ENCODE results near the gene LMX1B.
"Not testable (repeated sequence)": the region's sequence is repeated elsewhere in the genome, so short reads cannot be mapped to it uniquely, and the experiment has no call there.

LMX1B gene

DNA sequence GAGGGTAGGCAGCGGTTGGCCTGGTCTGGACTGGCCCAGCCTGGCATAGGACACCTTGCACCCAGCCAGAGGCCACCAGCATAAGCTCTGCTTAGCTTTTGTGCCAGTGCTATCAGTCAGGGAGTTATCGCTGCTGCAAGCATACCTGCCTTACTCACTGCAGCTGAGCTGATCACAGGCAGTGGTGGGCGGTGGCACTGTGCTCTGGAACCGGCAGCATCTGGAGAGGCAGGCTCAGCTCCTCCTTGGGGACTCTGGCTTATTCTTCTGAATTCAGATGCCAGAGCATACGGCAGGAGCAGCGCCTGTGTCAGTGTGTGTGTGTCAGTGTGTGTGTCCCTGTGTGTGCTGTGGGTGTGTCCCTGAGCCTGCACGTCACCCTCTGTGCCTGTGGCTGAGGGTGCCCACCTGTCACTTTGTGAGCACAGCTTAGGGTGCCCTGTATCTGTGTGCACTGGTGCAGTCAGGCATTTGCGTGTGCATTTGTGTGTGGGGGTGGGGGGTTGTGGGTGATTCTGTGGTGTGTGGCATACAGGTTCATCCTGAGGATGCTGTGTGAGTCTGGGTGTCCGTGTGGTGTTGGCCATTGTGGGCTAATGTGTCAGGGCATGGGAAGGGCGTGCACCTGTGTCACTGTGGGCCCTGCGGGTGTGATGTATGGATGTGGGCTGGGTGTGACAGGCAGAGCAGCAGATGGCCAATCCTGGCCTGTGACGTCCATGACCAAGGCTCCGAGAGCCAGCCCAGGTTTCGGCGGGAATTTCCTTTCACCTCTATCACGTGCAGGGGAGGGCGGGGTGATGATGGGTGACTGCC lies 23.5 kb downstream of the LMX1B start:
- DNase-seq: no peak

DNA sequence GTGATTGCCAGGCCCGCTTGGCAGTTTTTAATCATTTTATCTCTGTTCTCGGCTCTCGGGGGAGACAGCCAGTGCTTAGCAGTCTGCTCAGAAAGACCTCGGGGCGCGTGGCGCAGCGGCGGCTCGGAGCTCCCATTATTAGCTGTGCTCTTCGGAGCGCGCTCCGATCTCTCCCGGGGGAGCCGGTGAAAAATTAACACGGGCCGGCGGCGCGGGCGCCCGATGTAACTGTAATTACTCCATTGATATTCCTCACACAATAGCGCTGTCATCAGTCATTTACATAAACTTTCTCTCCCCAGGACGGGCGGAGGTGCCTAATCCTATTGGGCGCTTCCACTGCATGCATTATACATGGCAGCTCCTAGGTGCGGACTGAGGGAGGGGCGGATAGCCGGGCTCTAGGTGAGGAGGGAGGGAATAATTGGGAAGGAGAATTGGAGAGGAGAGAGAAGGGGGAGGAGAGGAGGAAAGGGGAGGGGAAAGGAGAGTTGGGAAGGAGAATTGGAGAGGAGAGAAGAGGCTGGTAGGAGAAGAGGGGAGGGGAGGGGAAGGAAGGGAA lies 24.9 kb downstream of the LMX1B start:
- DNase-seq: no peak

DNA sequence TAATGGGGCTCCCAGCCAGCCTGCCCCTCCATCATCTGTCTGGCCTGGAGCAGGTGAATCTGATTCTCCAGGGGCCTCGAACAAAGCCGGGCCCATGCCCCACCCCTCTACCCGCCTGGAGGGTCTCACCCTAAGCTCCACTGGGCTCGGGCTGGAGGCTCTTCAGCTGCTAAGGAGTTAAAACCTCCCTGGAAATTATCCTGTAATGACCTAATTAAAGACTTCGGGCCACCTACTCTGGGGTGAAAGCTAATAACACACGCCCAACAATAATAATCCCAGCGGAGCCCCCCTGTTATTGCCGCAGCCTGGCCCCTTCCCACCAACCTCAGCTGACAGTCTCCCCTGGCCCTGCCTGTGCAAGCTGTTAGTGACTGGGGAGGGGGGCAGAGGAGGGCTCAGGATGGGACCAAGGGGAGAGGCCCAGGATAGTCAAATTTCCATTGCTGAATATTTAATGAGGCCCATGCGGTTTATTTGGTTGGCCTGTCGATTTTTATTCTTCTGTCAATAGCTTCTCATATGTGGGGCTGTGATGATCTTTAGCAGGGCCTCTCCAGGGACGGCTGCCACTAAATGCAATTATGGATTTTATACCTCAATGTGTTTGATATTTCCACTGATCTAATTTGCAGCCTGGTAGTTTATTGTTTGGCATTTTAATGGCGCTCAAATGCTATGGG lies 25.7 kb downstream of the LMX1B start:
- no peak for DNase-seq

DNA sequence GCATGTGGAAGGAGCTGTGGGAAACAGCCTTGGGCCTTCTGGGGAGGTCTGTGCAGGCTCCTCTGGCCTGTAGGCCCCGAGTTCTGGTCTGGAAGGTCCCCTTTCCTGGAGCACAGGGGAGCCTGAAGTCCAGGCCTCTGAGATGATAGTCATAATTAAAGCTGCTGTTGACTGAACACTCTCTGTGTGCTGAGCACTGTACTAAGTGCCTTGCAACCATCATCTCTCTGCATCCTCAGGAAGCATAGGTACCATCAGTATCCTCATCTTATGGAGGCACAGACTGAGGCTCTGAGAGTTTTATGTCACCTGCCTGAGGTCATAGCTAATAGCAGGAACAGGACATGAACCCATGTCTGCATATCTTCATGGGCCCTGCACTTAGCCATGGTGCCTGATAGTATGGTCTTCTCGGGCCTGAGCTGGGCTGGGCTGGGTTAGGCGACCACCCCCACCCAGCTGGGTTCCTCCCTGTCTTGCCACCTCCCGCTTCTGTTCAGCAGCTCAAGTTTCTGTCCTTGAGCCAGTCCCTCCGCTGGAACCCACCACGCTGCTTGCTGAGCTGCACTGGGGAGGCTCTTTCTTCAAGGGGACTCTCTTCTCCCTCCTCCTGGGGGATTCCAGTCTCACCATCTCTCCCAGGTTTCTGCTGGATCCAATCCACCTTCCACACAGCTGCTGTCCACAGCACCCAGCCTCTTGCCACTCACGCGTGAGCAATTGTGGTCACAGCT lies 27.6 kb downstream of the LMX1B start:
- DNase-seq: no peak

DNA sequence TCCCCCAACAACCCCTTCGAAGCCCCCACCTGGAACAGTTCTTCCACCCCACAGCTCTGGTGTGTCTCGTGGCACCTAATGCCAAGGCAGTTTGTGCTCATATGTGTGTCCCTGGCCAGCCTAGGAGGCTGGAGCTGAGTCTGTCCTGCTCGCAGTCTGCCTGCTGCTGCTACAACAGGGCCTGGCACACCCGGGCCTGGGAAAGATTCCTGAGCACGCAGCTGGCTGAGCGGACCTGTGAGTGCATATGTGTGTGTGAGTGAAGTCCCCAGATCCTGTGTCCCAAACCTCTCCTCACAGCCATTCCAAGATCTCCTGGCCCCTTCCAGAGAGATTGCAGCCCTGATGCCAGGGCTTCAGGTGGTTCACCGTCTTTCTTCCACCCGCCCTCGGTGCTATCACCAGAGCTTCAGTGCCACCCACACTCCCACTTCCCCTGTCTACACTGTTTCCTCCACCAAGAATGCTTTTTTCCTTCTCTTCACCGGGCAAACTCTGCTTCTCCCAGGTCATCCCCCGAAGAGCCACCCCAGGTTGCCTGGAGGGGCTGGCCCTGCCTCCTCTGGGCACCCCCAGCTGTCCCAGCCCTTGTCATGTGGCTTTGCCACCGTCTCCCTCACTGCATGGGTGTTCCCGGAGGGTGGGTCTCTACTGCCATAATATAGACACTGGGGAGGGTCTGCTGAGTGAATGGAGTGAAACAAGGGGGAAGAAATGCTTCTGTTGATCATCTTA lies 28.4 kb downstream of the LMX1B start:
- no peak for DNase-seq

DNA sequence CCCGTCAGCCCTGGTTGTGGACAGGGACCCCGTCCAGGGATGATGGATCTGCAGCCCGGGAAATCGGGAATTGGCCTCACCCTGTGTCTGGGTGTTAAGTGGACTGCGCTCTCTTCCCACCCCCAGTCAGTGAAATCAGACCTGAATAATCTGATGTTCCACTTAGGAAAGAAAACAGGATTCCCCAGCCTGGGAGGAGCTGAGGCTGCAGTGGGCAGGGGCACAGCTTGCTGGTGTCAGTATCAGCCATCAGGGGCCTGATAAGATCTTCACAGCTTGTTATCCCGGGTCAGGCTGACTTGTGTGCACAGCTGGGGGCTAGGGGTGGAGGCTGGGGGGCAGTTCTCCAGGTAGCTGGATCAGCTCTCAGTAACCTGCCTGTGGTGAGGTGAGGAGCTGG lies 29.1 kb downstream of the LMX1B start:
- DNase-seq: no peak

DNA sequence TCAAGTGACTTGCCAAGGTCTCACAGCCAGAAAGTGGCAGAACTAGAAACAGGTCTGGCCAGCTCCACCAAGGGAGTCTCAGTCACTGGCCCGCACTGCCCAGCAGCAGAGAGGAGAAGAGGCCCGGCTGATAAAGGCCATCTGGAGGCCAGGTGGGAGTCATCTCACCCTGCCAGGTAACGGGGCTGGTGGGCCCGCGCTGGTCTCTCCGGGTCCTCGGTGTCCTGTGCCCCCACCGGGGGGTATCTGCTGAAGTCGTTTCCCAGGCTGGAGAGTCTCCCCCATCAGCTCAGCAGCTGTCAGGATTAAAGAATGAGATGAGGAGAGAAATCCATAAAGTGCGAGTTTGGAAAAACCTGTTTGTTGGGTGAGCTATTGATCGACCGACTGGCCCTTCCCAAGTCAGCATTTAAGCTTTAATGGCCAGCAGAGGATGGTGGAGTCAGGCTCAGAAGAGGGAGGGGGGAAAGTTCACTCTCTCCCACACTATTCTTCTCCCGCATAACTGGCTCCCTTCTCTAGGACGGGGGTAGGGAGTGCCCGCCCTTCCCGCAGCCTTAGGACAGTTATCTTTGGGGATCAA lies 30.3 kb downstream of the LMX1B start:
- no peak for DNase-seq

DNA sequence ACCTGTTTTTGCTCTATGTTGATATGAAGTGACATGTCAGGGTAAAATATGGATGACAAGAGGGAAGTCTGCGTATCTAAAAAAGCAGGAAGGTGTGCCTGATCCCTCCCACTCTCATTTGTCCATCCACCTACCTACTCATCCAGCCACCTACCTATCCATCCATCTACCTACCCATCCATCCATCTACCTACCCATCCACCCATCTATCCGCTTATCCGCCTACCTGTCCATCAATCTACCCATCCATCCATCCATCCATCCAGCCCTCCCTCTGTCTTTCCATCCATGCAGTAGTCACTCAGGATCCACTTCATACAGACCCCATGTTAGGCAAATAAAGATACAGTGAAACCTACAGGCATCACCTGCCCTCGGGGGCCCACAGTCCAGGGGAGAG lies 32.4 kb downstream of the LMX1B start:
- DNase-seq: no peak

DNA sequence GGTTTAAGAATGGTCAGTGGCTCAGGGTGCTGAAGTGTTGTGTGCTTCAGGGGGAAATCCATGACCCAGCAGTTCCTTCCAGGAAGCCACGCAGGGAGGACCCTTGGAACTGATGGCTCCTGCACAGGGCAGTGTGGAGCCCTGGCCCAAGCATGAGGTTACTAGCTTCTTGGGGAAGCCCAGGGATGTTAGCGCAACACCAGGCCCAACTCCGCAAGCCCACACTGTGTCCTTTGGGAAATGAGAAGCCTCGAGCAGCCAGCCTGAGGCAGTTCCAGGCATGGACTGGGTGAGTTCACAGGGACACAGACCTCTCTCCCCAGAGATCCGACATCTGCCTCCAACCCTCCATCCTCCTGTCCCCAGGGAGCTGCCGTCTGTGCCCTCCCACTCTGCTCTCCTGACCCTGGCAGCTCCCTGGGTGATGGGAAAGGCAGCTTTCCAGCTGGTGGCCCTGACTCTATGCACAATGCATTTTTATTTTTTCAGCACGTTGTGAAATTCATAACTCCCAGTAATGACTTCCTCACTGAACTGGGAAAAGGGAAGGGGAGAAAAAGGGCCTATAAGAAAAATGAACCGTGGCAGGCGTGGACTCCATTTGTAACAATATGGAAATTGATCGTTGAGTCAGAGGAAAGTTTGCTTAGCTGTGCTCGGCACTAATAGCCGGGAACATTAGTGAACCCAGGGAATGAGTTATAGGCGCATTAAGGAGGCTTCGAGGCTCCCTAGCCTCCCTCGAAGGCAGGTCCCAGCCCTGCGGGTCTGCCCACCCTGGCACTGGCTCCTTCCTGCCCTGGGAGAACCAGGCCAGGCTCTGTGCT lies 34.1 kb downstream of the LMX1B start:
- no peak for DNase-seq

DNA sequence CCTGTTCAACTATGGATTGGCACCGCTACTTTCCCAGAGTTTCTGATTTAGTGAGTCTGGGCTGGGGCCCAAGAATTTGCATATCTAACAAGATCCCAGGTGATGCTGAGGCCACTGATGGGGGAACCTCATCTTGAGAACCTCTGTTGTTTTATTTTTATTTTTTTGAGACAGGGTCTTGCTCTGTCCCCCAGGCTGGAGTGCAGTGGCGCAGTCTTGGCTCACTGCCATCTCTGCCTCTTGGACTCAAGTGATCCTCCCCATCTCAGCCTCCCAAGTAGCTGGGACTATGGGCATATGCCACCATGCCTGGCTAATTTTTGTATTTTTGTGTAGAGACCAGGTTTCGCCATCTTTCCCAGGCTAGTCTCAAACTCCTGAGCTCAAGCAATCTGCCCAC lies 35.7 kb downstream of the LMX1B start:
- DNase-seq: no peak

DNA sequence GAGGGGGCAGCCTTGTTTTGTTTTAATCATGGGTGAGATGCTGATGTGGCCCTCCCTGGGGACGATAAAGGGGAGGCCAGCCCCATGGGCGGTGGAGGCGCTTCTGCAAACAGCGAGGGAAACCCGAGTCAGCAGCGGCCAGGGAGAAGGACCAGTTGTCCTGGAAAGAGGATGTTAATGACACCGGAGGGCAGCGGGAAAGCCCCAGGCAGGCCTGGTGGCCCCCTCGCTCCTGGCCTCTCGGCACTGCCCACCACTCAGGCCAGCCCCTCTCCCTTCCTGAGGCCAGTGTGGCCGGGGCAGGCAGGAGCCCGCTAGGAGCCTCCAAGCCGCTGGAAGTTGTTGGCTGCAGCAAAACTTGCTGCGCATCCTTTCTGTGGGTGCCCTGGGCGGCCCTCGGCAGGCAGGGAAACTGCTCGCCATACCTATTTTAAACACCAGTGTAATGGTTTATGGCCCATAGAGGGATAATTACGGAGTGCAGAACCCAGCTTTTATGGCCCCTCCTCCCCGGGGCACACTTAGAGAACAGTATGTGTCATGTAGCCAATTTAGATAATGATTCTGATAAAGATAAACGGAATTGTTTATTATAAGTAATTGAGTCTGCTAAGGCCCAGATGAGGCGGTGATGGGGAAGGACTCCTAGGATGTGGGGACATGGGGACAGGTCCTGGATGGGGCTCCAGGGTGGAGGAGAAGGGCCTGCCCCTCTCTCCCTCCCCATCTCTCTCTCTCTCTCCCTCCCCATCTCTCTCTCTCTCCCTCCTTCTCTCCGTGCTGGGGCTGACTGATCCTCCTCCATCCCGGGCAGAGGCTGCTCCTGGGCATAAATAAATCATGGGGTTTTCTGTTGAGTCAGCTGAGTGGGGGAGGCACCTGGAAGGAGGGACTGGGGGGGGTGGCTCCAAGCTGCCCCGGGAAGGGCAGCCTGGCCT lies 36.9 kb downstream of the LMX1B start:
- no peak for DNase-seq

DNA sequence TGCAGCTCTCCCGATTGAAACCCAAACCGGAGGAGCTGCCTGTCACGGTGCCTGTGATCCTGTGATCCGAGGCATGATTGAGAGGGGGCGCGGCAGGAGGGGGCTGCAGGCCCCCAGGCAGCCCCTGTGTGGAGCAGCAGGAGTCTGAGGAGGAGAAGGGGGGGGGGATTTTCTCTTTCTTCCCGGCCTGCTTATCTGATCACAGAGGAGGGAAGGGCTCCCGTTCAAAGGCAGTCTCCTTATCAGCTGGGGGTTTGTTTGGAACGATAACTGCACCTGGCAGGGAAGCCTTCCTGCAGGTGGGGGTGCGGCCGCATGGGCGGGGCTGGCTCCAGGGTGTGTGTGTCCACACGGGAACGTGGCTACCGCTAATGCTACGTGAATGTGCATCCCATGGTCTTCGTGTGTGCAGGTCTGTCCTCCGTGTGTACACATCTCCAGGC lies 38.4 kb downstream of the LMX1B start:
- DNase-seq: no peak

DNA sequence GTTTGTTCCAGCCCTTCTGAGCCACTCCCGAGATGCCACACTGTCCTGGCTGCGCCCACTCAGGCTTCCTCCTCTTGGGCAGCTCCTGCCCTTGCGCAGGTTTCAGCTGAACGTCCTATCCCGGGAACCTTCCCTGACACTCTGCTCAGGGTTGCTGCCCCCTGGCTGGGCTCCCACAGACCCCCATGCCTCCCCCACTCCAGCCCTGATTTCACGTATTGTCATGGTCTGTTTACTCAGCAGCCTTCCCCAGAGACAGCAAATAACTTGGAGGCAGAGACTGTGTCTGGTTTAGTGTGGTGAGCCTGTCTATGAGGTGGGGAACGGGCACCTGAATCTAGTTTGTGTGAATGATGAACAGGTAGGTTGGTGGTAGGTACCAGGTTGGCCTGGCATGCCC lies 40.4 kb downstream of the LMX1B start:
- DNase-seq: no peak

DNA sequence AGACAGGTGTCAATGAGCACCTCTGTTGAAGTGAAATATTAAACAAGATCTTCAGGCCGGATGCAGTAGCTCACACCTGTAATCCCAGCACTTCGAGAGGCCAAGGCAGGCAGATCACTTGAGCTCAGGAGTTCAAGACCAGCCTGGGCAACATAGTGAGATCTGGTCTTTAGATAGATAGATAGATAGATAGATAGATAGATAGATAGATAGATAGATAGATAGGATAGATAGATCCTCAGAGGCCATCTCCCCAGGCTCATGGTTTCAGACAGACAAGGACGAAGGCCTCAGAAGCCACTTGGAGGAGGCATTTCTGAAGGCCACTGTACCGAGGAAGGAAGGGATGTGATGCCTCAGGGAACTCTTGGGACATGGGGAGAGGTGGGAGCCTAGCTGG lies 42.5 kb downstream of the LMX1B start:
- DNase-seq: not testable (repeated sequence)

DNA sequence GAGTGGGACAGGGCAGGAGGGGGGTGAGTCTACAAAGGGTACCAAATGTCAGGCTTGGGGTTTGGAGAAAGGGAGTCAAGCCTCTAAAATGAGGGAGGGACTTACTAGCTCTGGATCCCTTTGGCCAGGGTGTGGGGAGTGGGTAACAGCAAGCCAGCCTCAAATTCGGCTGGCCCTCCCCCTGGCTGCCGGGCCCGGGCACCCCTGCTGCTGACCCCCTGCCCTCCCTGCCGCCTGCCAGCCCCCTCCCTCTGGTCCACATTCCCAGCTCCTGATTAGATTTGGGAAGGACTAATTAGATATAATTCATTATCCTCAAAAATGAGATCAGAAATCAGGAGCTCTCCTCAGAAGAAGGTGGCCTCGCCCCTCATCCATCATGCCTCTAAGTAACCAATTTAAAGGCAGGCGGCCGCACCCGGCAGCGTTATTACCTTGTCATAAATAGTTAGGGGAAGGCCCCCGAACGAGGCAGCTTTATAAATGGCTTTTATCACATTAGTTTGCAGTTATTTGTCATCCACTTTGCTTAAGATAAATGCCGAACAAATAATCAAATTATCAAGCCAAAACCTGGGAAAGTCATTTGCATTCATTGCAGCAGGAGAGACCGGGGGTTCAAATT lies 44.6 kb downstream of the LMX1B start:
- DNase-seq: no peak

DNA sequence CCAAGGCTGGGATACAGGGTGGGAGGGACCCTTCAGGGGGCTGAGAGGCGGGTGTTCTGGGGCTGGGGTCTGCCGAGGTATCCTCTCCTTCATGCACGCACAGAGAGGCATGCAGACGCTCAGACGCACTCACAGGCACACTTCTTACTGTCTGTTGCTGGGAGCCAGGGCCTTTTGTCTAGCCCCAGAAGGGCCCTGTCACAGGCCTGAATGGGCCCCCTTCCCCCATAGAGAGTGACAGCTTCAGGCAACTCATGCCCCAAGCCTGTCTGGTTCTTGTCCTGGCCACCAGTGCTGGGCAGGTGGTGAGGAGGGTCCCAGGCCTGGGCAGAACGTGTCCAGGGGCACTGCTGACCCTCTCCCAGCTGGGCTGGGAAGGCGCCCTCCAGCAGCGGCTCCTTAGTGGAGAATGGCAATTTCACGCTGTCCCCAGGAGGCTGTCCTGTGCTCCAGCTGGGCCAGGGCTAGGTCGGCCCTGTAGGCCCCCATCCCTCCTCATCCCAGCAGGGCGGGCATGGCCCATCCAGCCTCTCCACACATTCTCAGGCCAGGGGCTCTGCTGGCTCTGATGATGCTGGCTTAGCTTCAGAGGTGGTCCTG lies 45.3 kb downstream of the LMX1B start:
- no peak for DNase-seq

DNA sequence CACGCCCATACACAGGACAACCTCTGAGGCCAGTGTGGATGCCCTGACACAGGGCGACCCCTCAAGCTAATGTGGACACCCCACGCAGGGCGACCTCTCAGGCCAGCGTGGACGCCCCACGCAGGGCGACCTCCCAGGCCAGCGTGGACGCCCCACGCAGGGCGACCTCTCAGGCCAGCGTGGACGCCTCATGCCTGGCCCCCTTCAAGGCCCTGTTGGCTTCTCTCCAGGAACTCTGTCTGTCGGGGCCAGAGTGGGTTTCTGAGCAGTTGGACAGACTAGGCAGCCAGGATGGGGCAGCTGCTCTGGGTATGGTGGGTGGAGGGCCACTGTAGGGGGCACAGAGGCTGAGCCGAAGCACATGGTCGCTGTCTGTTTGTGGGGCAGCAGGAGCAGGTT lies 47.4 kb downstream of the LMX1B start:
- DNase-seq: no peak

DNA sequence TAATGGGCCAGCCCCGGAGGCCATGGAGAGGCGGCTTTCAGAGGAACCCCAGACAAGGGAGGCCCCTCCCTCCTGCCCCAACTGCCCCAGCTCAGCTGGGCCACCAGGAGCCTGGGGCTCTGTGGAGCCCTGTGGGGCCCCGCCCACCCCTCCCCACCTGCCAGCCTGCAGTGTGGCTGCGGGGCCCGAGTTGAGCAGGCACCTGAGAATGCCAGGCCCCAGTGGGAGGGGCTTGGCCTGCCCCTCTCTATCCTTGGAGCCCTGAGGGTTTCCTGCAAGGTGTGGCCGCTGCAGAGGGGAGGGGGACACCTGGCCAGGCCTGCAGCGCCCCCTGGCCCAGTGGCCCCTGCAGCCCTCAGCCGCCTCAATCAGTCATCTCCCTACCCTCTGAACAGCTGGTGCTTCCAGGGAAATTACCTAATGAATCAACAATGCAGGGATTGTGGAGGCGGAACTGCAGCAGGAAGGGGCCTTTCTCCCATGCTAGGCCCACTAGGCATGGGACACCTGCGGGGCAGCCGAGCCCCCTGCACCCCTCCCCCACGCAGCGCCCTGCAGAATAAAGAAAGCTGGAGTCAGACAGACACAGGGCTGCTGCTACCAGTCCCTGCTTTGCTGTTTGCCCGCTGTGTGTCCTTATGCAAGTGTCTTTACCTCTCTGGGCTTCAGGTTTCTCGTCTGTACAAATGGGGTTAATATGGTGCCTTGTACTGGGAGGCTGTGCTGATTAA lies 48.0 kb downstream of the LMX1B start:
- no peak for DNase-seq

DNA sequence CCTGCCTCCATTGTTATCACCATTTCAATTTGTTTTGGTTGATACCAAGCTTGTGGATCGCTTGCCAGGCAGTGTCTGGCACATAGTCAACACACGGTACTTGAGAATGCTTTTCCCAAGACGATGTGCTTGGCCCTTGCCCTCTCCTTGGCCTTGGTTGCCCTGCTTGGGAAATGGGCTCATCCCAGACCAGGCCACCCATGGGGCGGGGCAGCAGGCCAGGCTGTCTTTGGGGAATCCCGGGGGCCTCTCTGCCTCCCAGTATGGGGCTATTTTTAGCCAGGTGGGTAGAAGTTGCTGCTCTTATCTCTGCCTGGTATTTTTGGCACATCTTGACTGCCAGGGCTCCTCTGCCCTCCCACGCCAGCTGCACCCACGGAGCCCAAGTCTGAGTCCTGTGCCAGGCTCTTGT lies 49.9 kb downstream of the LMX1B start:
- no peak for DNase-seq

All from bone marrow (tissue), 2 donors.